ENCODE results near the gene TSPYL2.

Gene TSPYL2

GRCh38 chrX:53081925-53082772, at the start of gene TSPYL2:
TSPYL2 (plus strand) TSS chrX:53082367; CDS start chrX:53082499, 132 bp downstream.
- no peaks in the 10 kb centered on the region for H3K36me3 ChIP-seq (ENCODE audit: control insufficient read depth, insufficient read depth, low read length)
- peak within 1 kb of the TSS; percentile 91 for H3K9ac ChIP-seq
- H3K4me1 ChIP-seq, result peaks cover 6% of the 10 kb centered on the region
- H3K4me3 ChIP-seq (ENCODE audit: low read depth, low read length), result peak within 1 kb of the TSS; percentile 73
- H3K79me2 ChIP-seq, result peaks cover 2% of the 10 kb centered on the region
- H3K4me2 ChIP-seq (ENCODE audit: low read length), result peak within 1 kb of the TSS; percentile 79
- no peaks in the 10 kb centered on the region for H3K9me3 ChIP-seq (ENCODE audit: control insufficient read depth, low read length)
- TF ChIP-seq, protein P1, sequence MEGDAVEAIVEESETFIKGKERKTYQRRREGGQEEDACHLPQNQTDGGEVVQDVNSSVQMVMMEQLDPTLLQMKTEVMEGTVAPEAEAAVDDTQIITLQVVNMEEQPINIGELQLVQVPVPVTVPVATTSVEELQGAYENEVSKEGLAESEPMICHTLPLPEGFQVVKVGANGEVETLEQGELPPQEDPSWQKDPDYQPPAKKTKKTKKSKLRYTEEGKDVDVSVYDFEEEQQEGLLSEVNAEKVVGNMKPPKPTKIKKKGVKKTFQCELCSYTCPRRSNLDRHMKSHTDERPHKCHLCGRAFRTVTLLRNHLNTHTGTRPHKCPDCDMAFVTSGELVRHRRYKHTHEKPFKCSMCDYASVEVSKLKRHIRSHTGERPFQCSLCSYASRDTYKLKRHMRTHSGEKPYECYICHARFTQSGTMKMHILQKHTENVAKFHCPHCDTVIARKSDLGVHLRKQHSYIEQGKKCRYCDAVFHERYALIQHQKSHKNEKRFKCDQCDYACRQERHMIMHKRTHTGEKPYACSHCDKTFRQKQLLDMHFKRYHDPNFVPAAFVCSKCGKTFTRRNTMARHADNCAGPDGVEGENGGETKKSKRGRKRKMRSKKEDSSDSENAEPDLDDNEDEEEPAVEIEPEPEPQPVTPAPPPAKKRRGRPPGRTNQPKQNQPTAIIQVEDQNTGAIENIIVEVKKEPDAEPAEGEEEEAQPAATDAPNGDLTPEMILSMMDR (IDR thresholded peaks at IDR 0.05), result no peak
- H3K27me3 ChIP-seq (ENCODE audit: control insufficient read depth, insufficient read depth, low read length), result no peaks in the 10 kb centered on the region
- peak within 1 kb of the TSS; percentile 93 for H3K27ac ChIP-seq
- peak within 1 kb of the TSS; percentile 42 for H2AFZ ChIP-seq

- no peaks in the 10 kb centered on the region for H3K4me1 ChIP-seq
- H3K27me3 ChIP-seq (ENCODE audit: control insufficient read depth, insufficient read depth, low read length), result no peaks in the 10 kb centered on the region
- H2AFZ ChIP-seq, result no peak overlapping the region
- H3K9me3 ChIP-seq (ENCODE audit: control insufficient read depth, low read length), result no peaks in the 10 kb centered on the region
- no peak overlapping the region for H3K27ac ChIP-seq
- TF ChIP-seq, protein P1 (IDR thresholded peaks at IDR 0.05), result no peak
- no peak overlapping the region for H3K9ac ChIP-seq
- H3K36me3 ChIP-seq (ENCODE audit: control insufficient read depth, insufficient read depth, low read length), result no peaks in the 10 kb centered on the region
- H3K4me2 ChIP-seq (ENCODE audit: low read length), result no peak overlapping the region
- H3K4me3 ChIP-seq (ENCODE audit: low read depth, low read length), result no peak overlapping the region
- H3K79me2 ChIP-seq, result no peaks in the 10 kb centered on the region
Observed at GRCh38 chrX:53036149-53036548, 46.0 kb upstream of the TSPYL2 start.

GRCh38 chrX:53039236-53039635, 42.9 kb upstream of the TSPYL2 start:
- Histone ChIP-seq H3K4me1 (no peaks in the 10 kb centered on the region), H3K27me3 (ENCODE audit: control insufficient read depth, insufficient read depth, low read length) (no peaks in the 10 kb centered on the region), H3K9me3 (ENCODE audit: control insufficient read depth, low read length) (no peaks in the 10 kb centered on the region), H3K79me2 (no peaks in the 10 kb centered on the region), H3K9ac (no peak overlapping the region), H3K36me3 (ENCODE audit: control insufficient read depth, insufficient read depth, low read length) (no peaks in the 10 kb centered on the region), H2AFZ (no peak overlapping the region), H3K4me2 (ENCODE audit: low read length) (no peak overlapping the region), H3K4me3 (ENCODE audit: low read depth, low read length) (no peak overlapping the region), H3K27ac (no peak overlapping the region)
- TF ChIP-seq, protein P1 (IDR thresholded peaks at IDR 0.05), result no peak

DNA sequence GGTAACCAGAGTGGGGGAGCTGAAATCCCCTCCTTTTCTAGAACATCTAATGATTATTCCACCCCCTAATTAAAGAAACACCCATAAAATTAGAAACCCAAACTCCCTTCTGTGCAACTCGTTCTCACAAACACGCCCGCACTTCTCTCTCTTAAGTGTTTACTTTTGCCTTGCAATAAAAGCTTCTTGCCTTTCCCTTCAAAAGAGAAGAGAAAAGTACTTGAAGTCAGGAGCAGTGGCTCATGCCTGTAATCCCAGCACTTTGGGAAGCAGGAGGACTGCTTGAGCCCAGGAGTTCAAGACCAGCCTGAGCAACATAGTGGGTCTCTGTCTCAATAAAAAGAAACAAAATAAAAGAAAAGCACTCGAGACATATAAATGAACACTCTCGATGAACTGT, 37.2 kb upstream of the TSPYL2 start:
- no peak overlapping the region for H3K27ac ChIP-seq
- no peaks in the 10 kb centered on the region for H3K27me3 ChIP-seq (ENCODE audit: control insufficient read depth, insufficient read depth, low read length)
- TF ChIP-seq, protein P1 (IDR thresholded peaks at IDR 0.05), result no peak
- no peaks in the 10 kb centered on the region for H3K4me1 ChIP-seq
- H2AFZ ChIP-seq, result no peak overlapping the region
- no peak overlapping the region for H3K9ac ChIP-seq
- H3K4me2 ChIP-seq (ENCODE audit: low read length), result no peak overlapping the region
- no peaks in the 10 kb centered on the region for H3K36me3 ChIP-seq (ENCODE audit: control insufficient read depth, insufficient read depth, low read length)
- H3K9me3 ChIP-seq (ENCODE audit: control insufficient read depth, low read length), result no peaks in the 10 kb centered on the region
- no peak overlapping the region for H3K4me3 ChIP-seq (ENCODE audit: low read depth, low read length)
- no peaks in the 10 kb centered on the region for H3K79me2 ChIP-seq

DNA sequence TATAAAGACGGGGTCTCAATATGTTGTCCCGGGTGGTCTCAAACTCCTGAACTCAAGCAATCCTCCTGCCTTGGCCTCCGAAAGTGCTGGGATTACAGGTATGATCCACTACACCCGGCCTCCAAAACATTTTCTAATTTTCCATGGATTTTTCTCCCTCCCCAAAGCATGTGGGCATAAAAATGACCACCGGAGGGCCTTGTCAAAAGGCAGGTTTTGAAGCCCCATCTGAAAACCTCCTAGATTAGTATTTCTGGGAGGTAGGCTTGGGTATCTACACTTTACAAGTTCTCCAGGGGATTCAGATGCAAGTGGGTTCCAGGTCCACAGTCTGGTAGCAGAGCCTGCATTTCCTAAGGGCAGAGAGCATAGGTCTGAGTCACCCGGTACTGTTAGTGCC, 34.9 kb upstream of the TSPYL2 start:
- Histone ChIP-seq H3K9me3 (ENCODE audit: control insufficient read depth, low read length) (no peaks in the 10 kb centered on the region), H3K27ac (no peak overlapping the region), H3K27me3 (ENCODE audit: control insufficient read depth, insufficient read depth, low read length) (no peaks in the 10 kb centered on the region), H3K9ac (no peak overlapping the region), H3K4me3 (ENCODE audit: low read depth, low read length) (no peak overlapping the region), H3K4me2 (ENCODE audit: low read length) (no peak overlapping the region), H3K4me1 (no peaks in the 10 kb centered on the region), H3K36me3 (ENCODE audit: control insufficient read depth, insufficient read depth, low read length) (no peaks in the 10 kb centered on the region), H2AFZ (no peak overlapping the region), H3K79me2 (no peaks in the 10 kb centered on the region)
- TF ChIP-seq, protein P1 (IDR thresholded peaks at IDR 0.05), result no peak

Measured in parathyroid adenoma (tissue), 2 donors.